Stimulated activated CD4-positive, alpha-beta T cell treated with anti-CD3 and anti-CD28 coated beads, Interleukin-4, amount 100 ng/mL, for 24 hours (primary cell): ENCODE measurements around the gene USP10.

ENCODE experiments used
- DNase-seq: peaks from one replicate; pipeline ENCODE4 v3.0.0-alpha.2; 2020

The USP10 gene

GRCh38 chr16:84703681-84704080 is 3.9 kb downstream of the USP10 start:
- DNase-seq, result no peak

- DNase-seq, result no peak
These were observed 4.5 kb downstream of the USP10 start for GRCh38 chr16:84704253-84704652.

- DNase-seq, result no peak
These were observed 7.1 kb downstream of the USP10 start for GRCh38 chr16:84706856-84707255.

GRCh38 chr16:84709609-84710008 is 9.8 kb downstream of the USP10 start:
- no peak for DNase-seq

- DNase-seq, result no peak
These were observed 10.9 kb downstream of the USP10 start for GRCh38 chr16:84710686-84711085.

- no peak for DNase-seq
These were observed 12.4 kb downstream of the USP10 start for GRCh38 chr16:84712138-84712671.

GRCh38 chr16:84712801-84713775 is 13.3 kb downstream of the USP10 start:
- no peak for DNase-seq

GRCh38 chr16:84714028-84714427 is 14.2 kb downstream of the USP10 start:
- no peak for DNase-seq

GRCh38 chr16:84715424-84715823 is 15.6 kb downstream of the USP10 start:
- no peak for DNase-seq

- DNase-seq, result no peak
These were observed 16.1 kb downstream of the USP10 start for GRCh38 chr16:84715854-84716253.

- DNase-seq, result no peak
These were observed 16.9 kb downstream of the USP10 start for GRCh38 chr16:84716740-84717139.

- no peak for DNase-seq
These were observed 17.7 kb downstream of the USP10 start for GRCh38 chr16:84717484-84717883.

- DNase-seq, result no peak
These were observed 20.4 kb downstream of the USP10 start for GRCh38 chr16:84720177-84720579.

GRCh38 chr16:84722068-84722467 is 22.3 kb downstream of the USP10 start:
- DNase-seq, result no peak

GRCh38 chr16:84723906-84724305 is 24.1 kb downstream of the USP10 start:
- no peak for DNase-seq

GRCh38 chr16:84724606-84725309 is 25.0 kb downstream of the USP10 start:
- peak; percentile 24 for DNase-seq

GRCh38 chr16:84725481-84726078 is 25.8 kb downstream of the USP10 start:
- DNase-seq, result no peak

- DNase-seq, result peak; percentile 85
These were observed 26.4 kb downstream of the USP10 start for GRCh38 chr16:84726079-84726668.

- peak; percentile 6 for DNase-seq
These were observed 27.1 kb downstream of the USP10 start for GRCh38 chr16:84726669-84727467.

- DNase-seq, result no peak
These were observed 29.1 kb downstream of the USP10 start for GRCh38 chr16:84728853-84729424.

GRCh38 chr16:84729716-84730320 is 30.0 kb downstream of the USP10 start:
- DNase-seq, result no peak
